Breast epithelium (tissue), 4 donors: ENCODE data around the gene SELENOS. TPM values are rescaled to one million over a fixed set of nuclear protein-coding genes. Genes with fewer than 3 reads are reported as not detected.

Experiments
- DNase-seq, 2 donors: peaks; one replicate each; pipeline ENCODE4 v3.0.0-alpha.2; 2019; ENCODE audit warnings: low spot score in 2 of 2
- H3K27ac ChIP-seq, 2 donors: fragments of 200-600 bp; sonication (generic) in 1 of 2; one replicate each; pipeline ENCODE4 v1.5.1; 2016 to 2019; ENCODE audit warnings: mild to moderate bottlenecking in 1 of 2
- H3K27me3 ChIP-seq, 2 donors: fragments of 200-600 bp; sonication (generic) in 1 of 2; one replicate each; pipeline versions ENCODE4 v1.5.1 to v1.6.0; 2017 to 2019; ENCODE audit warnings: control low read depth in 1 of 2, mild to moderate bottlenecking in 1 of 2
- H3K36me3 ChIP-seq: fragments of 200-600 bp; one replicate; pipeline ENCODE4 v1.5.1; 2019
- H3K4me1 ChIP-seq, 2 donors: fragments of 200-600 bp; sonication (generic); one replicate each; pipeline ENCODE4 v1.5.1; 2016 to 2019; ENCODE audit warnings: control low read depth in 1 of 2
- H3K4me3 ChIP-seq, 3 donors: fragments of 200-600 bp; sonication (generic); 1 replicate in 2 of 3; 2 replicates in 1 of 3; pipeline ENCODE4 v1.5.1; 2016 to 2019; ENCODE audit warnings: mild to moderate bottlenecking in 3 of 3, moderate library complexity in 2 of 3
- H3K9me3 ChIP-seq, 2 donors: fragments of 200-600 bp; sonication (generic) in 1 of 2; one replicate each; pipeline ENCODE4 v1.5.1; 2016 to 2019; ENCODE audit warnings: control low read depth in 1 of 2
- POLR2A ChIP-seq: fragments of 450-650 bp; IDR thresholded peaks from one replicate; pipeline ENCODE4 v1.6.1; 2016; ENCODE audit warnings: antibody characterized with exemption, mild to moderate bottlenecking, moderate library complexity
- POLR2AphosphoS5 ChIP-seq, 3 donors: sonication (generic); formaldehyde crosslinking; IDR thresholded peaks; one replicate each; pipeline ENCODE4 v1.6.1; 2017; ENCODE audit warnings: antibody characterized with exemption in 3 of 3
- intact Hi-C: fragments of 100-400 bp; cut with DNase I; formaldehyde crosslinking; loops from one replicate; pipeline ENCODE4 v1.15.1; 2023; ENCODE audit warnings: low total_unique reads
- total RNA-seq, 3 donors: library from RNA; depleted of rRNA; stranded (reverse); fragments of >200 nt; gene quantifications; one replicate each; pipeline ENCODE4 v1.1.0, GENCODE V29; 2016
- TF ChIP-seq, protein P1 (sequence below), 3 donors: fragments of 450-650 bp; IDR thresholded peaks; one replicate each; pipeline ENCODE4 v1.5.1; 2016 to 2017; ENCODE audit warnings: antibody characterized with exemption in 3 of 3, mild to moderate bottlenecking in 3 of 3, moderate library complexity in 3 of 3

Gene SELENOS
- total RNA-seq, 3 donors from 2014 or later, result 56.1 to 76.8 (median 76.4) TPM

DNA sequence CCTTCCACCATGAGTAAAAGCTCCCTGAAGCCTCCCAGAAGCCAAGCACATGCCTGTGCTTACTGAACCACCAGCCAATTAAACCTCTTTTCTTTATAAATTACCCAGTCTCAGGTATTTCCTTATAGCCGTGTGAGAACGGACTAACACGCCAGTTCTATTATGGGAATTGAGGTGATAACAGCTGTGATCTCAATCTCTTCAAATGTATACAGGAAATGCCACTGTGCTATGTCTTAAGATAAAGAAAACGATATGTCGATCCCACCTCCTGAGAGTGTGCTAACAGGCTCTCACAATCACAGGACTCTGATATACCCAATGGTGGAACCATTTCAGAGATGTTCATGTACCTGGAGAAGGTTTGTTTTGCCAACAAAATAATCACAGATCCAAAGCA lies 51.6 kb downstream of the SELENOS start:
- Histone ChIP-seq H3K27ac (no peak overlapping the region), H3K27me3 (no peaks in the 10 kb centered on the region), H3K4me1 (peaks cover 0 to 7% of the 10 kb centered on the region in 2 donors), H3K4me3 (no peak overlapping the region), H3K36me3 (no peaks in the 10 kb centered on the region), H3K9me3 (peaks cover 0 to 13% of the 10 kb centered on the region in 2 donors)
- DNase-seq, result no peak
- TF ChIP-seq POLR2AphosphoS5 (IDR thresholded peaks at IDR 0.05) (no peak), POLR2A (no peak)
- TF ChIP-seq, protein P1, sequence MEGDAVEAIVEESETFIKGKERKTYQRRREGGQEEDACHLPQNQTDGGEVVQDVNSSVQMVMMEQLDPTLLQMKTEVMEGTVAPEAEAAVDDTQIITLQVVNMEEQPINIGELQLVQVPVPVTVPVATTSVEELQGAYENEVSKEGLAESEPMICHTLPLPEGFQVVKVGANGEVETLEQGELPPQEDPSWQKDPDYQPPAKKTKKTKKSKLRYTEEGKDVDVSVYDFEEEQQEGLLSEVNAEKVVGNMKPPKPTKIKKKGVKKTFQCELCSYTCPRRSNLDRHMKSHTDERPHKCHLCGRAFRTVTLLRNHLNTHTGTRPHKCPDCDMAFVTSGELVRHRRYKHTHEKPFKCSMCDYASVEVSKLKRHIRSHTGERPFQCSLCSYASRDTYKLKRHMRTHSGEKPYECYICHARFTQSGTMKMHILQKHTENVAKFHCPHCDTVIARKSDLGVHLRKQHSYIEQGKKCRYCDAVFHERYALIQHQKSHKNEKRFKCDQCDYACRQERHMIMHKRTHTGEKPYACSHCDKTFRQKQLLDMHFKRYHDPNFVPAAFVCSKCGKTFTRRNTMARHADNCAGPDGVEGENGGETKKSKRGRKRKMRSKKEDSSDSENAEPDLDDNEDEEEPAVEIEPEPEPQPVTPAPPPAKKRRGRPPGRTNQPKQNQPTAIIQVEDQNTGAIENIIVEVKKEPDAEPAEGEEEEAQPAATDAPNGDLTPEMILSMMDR (IDR thresholded peaks at IDR 0.05), result no peak
- intact Hi-C loops, result no loop called here

Other genes starting within 250 kb of the SELENOS start
- gene CHSY1, start 25.4 kb downstream of the SELENOS start, total RNA-seq, result 10 to 100 TPM; 22.6 to 36.7 (median 33.4) TPM
- gene SNRPA1, start 17.8 kb upstream of the SELENOS start, total RNA-seq, result 10 to 100 TPM; 26.4 to 51.1 (median 44.3) TPM
- gene PCSK6, start 212.2 kb upstream of the SELENOS start, total RNA-seq, result 10 to 100 TPM in 2 of 3 donors, 1 to 10 TPM in 1; 7.2 to 19.7 (median 18.0) TPM